Measurements from ENCODE around the gene SAA1.
"Not testable (repeated sequence)": the region's sequence is repeated elsewhere in the genome, so short reads cannot be mapped to it uniquely, and the experiment has no call there.

SAA1 gene

GRCh38 chr11:18259259-18259658, 6.8 kb upstream of the SAA1 start:
- DNase-seq, result no peak

DNA sequence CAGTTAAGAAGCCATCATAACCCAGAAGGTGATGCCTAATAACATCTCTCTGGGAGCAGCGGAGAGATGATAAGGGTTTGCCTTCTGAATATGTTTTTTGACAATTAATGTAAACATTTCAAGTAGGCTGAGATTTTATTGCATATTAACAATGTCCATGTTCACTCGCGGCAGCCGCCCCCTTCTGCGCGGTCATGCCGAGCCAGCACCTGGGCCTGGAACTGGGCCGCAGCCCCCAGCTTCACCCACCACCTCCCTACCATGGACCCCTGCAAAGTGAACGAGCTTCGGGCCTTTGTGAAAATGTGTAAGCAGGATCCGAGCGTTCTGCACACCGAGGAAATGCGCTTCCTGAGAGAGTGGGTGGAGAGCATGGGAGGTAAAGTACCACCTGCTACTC, 4.3 kb upstream of the SAA1 start:
- DNase-seq, result no peak

DNA sequence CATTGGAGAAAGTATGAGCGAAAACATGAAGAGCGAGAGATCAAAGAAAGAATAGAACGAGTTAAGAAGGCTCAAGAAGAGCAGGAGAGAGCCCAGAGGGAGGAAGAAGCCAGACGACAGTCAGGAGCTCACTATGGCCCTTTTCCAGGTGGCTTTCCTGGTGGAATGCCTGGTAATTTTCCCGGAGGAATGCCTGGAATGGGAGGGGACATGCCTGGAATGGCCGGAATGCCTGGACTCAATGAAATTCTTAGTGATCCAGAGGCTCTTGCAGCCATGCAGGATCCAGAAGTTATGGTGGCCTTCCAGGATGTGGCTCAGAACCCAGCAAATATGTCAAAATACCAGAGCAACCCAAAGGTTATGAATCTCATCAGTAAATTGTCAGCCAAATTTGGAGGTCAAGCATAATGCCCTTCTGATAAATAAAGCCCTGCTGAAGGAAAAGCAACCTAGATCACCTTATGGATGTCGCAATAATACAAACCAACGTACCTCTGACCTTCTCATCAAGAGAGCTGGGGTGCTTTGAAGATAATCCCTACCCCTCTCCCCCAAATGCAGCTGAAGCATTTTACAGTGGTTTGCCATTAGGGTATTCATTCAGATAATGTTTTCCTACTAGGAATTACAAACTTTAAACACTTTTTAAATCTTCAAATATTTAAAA, 3.2 kb upstream of the SAA1 start:
- DNase-seq, result not testable (repeated sequence)

GRCh38 chr11:18264035-18264434, 2.0 kb upstream of the SAA1 start:
- DNase-seq, result no peak

DNA sequence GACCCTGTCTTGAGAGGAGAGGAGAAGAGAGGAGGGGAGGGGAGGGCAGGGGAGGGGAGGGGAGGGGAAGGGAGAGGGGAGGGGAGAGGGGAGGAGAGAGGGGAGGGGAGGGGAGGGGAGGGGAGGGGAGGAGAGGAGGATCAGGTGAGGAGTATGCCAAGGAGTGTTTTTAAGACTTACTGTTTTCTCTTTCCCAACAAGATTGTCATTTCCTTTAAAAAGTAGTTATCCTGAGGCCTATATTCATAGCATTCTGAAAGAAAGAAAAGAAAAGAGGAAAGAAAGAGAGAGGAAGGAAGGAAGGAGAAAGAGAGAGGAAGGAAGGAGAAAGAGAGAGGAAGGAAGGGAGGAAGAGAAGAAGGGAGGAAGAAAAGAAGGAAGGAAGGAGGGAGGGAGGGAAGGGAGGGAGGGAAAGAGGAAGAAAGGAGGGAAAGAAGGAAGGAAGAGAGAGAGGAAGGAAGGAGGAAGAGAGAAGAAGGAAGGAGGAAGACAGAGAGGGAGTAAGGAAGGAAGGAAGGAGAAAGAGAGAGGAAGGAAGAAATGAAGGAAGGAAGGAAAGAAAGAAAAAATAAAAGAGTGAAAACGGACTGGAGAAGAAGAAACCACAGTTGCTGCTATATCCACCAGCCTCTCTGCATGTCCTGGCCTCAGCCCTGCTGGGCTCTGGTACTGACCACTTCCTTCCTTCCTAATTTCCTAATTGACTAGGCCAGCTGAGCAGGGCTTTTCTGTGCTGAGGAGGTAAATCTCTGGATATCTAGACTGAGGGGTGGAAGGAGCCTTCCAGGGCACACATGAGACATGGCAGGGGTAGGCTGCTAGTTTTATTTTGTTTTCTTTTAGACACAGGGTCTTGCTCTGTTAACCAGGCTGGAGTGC, 1.1 kb upstream of the SAA1 start:
- no peak for DNase-seq

GRCh38 chr11:18267335-18268133, 1.5 kb downstream of the SAA1 start:
- DNase-seq, result not testable (repeated sequence)

- DNase-seq, result not testable (repeated sequence)
These were observed 3.2 kb downstream of the SAA1 start for GRCh38 chr11:18269252-18269651.

GRCh38 chr11:18270102-18270501, 4.0 kb downstream of the SAA1 start:
- no peak for DNase-seq

GRCh38 chr11:18271206-18271605, 5.1 kb downstream of the SAA1 start:
- DNase-seq, result no peak

DNA sequence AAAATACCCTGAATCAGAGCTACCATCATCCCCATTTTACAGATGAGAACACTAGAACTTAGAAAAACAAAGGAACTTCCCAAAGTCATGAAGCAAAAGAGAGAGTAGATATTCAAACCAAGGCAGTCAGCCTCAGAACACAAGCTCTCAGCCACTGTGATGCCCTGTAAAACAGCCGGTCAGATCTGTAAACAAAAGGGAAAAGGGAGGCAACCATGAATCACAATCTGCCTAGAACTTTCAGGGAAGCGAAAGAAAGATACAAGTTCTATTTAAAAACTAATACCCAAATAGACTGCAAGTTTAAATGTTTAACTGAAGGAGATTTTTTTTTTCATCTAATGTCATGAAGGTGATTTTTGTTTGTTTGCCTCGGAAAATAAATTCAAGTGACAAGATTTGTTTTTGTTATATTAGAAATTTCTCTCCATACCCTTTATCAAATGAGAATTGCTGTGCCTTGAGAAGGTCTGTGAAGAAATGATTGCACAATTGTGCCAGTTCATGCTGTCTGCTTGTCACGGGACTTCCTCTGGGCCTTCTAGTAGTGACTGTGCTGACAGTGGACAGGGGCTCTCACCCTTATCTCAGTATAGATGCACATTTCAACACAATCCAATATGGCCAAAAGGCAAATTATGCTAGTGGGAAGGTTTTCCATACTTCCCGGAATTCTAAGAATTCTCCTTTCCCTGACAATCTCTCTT, 11.7 kb downstream of the SAA1 start:
- DNase-seq, result peak in 7 of 56 donors; percentile 1 to 55 (median 3)

DNA sequence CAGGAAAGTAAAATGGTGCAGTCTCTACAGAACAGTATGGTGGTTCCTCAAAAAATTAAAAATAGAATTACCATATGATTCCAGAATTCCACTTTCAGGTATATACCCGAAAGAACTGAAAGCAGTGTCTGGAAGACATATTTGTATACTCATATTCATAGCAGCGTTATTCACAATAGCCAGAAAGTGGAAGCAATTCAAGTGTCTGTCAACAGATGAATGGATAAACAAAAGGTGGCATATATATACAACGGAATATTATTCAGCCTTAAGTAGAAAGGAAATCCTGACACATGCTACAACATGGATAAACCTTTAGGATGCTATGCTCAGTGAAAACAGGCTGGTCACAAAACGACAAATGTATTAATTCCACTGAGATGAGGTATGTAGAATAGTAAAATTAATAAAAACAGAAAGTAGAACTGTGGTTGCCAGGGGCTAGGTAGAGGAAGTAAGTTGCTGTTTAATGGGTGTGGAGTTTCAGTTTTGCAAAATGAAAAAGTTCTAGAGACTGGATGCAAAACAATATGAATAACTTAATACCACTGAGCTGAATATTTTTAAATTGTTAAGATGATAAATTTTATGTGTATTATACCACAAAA, 14.5 kb downstream of the SAA1 start:
- DNase-seq, result no peak

DNA sequence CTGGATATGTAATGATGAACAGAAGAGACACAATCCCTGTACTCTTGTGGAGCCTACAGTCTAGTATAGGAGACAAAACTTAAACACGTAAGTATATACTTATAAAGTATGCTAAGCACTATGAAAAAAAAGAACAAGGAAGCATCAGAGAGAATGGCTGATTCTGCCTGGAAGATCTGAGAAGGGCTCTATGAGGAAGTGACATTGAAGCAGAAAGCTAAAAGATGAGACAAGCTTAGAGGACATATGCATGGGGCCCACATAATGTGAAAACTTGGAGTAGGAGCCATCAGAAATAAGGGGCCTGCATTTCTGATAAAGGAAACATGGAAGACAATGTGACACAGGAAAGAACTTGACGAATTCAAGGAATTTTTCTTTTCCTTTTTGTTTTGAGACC, 16.6 kb downstream of the SAA1 start:
- no peak for DNase-seq

DNA sequence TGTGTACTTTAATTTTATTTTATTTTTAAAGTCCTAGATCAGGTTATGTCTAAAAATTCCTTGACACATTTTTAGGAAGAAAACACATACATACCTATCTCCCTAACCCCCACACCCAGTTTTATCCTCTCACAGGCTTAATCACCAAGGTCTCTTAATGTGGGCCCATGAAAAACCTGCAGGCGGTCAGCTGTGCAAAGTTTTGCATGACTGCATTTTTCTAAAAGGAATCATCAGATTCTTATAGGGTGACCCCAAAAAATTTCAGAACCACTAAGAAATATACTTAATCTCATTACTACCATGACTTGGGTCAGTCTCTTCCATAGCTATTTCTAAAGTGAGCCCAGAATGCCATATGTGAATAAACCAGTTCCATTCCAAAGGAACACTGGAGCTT, 19.8 kb downstream of the SAA1 start:
- no peak for DNase-seq

GRCh38 chr11:18288911-18289310, 22.8 kb downstream of the SAA1 start:
- no peak for DNase-seq

DNA sequence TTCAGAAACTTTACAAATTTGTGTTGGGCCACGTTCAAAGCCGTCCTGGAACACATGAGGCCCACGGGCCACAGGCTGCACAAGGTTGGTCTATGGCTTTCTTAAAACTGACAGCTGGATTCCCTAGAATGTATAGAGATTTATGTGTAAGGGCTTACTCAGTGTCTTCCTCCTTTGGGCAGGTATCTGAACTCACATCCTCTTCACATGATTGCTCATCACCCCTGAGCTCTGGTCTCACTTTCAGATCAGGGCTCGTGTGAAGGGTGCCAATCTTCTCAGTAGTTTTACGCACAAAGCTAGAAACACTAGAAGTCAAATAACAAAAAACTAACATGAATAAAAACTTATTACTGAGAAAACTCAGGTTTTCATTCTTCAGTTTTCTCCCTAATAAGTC, 28.8 kb downstream of the SAA1 start:
- no peak for DNase-seq

- no peak for DNase-seq
These were observed 29.3 kb downstream of the SAA1 start for GRCh38 chr11:18295316-18295715.

DNA sequence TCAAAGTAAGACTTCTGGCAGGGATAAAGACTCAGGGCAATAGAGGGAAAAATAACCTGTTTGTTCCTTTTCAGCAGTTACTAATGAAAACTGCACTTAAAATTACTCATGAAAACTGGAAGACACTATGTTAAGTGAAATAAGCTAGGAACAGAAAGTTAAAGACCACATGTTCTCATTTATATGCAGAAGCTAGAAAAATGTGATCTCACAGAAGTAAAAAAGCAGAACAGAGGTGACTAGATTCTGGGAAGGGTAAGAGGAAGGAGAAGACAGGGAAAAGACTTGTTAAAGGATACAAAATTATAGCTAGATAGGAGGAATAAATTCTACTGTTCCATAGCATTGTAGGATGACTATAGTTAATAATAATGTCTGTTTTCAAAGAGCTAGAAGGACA, 33.7 kb downstream of the SAA1 start:
- DNase-seq, result no peak

DNA sequence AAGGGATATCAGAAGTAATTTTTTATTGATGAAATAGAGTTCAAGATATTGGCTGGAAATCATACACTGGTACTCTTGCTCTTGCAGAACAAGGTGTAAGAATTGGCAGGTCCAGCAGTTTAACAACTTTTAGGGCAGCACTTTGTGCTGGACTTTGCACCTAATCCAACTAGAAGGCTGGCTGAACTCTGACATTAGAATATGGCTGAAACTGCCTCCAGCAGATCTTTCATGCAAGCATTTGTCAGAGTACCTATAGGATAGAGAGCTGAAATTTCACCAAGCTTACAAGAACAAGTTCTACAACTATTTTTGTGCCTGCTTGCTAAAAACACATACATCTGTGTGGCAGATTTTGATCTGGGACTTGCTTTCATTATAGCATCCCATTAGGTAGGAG, 38.7 kb downstream of the SAA1 start:
- no peak for DNase-seq

DNA sequence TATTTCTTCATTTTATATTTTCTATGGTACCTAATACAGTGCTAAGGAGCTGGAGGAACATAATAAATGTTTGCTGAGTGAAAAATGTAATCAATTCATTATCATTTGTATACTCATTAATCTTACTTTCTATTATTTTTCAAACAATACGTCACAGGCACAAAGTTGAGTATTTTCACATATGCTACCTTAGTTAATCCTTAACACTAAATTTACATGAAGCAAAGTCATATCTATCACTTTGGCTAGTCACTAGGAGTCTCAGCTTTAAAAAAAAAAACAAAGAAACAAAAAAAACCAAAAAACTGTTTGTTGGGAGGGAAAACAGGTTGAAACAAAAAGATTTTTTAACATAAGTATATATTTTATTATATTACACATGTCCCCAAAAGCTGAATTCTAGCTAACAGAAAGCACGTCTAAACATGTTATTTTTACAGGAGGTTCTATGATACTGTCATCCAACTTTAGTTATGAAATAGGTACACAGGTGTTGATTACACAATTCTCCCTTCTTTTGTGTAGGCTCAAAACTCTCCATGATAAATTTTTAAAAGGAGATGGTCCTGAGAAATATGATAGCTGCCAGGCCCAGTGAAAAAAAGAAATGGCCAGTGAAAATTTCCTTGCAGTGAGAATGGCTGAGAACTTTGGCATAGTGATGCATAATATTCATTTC, 41.5 kb downstream of the SAA1 start:
- no peak for DNase-seq

DNA sequence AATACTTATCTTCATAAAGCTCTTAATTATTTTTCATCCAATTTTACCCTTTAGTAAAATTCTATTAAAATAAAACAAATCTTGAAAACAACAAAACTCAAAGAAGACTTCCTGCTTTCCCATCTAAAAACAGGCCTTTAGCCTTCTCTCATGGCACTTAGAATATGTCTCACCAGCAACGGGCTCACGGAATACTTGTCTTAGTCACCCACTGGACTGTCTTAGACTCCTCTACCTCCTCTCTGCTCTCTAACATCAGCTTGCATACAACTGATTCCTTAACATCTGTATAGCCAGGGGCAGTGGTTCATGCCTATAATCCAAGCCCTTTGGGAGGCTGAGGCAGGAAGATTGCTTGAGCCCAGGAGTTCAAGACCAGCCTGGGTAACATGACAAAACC, 42.2 kb downstream of the SAA1 start:
- DNase-seq, result no peak
